Astrocyte (in vitro differentiated cells and primary cell): ENCODE measurements around the gene SUGP2.

Source experiments
- CTCF ChIP-seq: IDR thresholded peaks from 2 replicates; pipeline ENCODE4 v1.5.1; 2011; ENCODE audit warnings: low read depth, mild to moderate bottlenecking, inconsistent platforms, low read length, moderate library complexity; ENCODE audit not compliant: insufficient read depth
- EZH2 ChIP-seq: IDR thresholded peaks from 2 replicates; pipeline ENCODE4 v1.6.1; 2012; ENCODE audit warnings: mild to moderate bottlenecking, low read length, inconsistent platforms; ENCODE audit not compliant: insufficient read depth

- TF ChIP-seq CTCF (no peak), EZH2 (no peak)
Observed at GRCh38 chr19:19075126-19075525, 41.8 kb upstream of the SUGP2 start.
